LHCN-M2 (cell line): ENCODE data around the gene SLC26A5. TPM values are rescaled to one million over a fixed set of nuclear protein-coding genes. Genes with fewer than 3 reads are reported as not detected.
"Not testable (repeated sequence)": the region's sequence is repeated elsewhere in the genome, so short reads cannot be mapped to it uniquely, and the experiment has no call there.

Source experiments
- DNase-seq: peaks from one replicate; pipeline ENCODE4 v3.0.0-alpha.2; 2012; ENCODE audit warnings: low read depth
- total RNA-seq: library from RNA; depleted of rRNA; stranded (reverse); fragments of >200 nt; gene quantifications from 2 replicates; pipeline ENCODE4 v1.2.3, GENCODE V29; 2014

SLC26A5 gene
- total RNA-seq, 1 experiment from 2014 or later: not detected

- DNase-seq: not testable (repeated sequence)
Measured at GRCh38 chr7:103405789-103406613, 40.0 kb downstream of the SLC26A5 start.

DNA sequence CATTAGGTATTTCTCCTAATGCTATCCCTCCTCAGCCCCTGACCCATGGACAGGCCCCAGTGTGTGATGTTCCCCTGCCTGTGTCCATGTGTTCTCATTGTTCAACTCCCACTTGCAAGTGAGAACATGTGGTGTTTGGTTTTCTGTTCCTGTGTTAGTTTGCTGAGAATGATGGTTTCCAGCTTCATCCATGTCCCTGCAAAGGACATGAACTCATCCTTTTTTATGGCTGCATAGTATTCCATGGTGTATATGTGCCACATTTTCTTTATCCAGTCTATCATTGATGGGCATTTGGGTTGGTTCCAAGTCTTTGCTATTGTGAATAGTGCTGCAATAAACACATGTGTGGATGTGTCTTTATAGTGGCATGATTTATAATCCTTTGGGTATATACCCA is 46.3 kb downstream of the SLC26A5 start:
- DNase-seq: not testable (repeated sequence)

- no peak for DNase-seq
Measured at GRCh38 chr7:103398483-103399127, 47.4 kb downstream of the SLC26A5 start.

- DNase-seq: no peak
Measured at GRCh38 chr7:103396471-103396870, 49.5 kb downstream of the SLC26A5 start.

- no peak for DNase-seq
Measured at GRCh38 chr7:103395071-103395470, 50.9 kb downstream of the SLC26A5 start.

DNA sequence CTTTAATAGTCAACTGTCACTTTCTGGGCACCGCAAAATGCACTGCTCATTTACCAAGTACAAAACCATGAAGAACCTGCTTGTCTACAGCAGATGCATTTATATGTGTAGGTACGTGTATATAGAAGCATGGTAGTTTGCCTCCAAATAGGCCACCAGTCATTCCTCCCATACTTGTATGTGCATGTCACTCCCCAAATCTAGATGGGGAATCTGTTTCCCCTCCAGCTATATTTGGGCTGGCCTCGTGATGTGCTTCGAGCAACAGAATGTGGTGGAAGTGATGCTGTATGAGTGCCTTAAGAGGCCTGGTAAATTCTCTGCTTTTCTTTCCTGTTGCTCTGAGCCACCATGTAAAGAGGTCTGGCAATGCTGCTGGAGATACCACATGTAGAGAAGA is 51.4 kb downstream of the SLC26A5 start:
- DNase-seq: no peak

- DNase-seq: no peak
Measured at GRCh38 chr7:103391976-103392375, 54.0 kb downstream of the SLC26A5 start.

DNA sequence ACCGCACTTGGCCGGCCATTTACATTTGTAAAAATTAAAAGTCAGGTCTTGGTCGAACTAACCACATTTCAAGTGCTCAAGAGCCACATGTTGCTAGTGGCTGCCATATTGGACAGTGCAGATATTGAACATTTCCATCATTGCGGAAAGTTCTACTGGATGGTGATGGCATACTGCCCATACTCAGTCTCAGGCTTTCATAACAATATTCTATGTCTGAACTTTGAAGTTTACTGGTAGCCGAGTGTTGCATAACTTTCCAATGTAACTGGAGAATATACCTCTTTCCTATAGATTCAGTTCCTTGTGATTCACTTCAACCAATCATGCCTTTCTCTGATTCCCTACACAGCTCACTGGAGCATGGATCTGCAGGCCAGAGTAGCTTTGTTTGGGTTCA is 54.9 kb downstream of the SLC26A5 start:
- no peak for DNase-seq

DNA sequence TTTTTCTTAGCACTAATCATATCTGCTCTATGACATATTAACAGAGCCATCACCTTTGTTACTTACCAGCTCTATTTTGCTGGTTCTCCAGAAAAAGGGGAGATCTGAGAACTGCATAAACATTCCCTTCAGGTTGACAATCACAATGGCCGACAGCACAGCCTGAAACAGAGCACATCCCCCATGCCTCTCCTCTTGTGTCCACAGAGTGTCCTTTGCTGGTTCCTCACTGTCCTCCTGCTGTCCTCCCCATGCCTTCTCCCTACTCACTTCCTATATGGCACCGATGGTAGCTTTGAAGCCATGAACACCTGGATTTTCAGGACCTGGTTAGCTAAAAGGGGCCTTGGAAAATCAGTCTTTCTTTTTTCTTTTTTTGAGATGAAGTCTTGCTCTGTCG is 56.7 kb downstream of the SLC26A5 start:
- DNase-seq: no peak

GRCh38 chr7:103388469-103389140 is 57.4 kb downstream of the SLC26A5 start:
- no peak for DNase-seq

DNA sequence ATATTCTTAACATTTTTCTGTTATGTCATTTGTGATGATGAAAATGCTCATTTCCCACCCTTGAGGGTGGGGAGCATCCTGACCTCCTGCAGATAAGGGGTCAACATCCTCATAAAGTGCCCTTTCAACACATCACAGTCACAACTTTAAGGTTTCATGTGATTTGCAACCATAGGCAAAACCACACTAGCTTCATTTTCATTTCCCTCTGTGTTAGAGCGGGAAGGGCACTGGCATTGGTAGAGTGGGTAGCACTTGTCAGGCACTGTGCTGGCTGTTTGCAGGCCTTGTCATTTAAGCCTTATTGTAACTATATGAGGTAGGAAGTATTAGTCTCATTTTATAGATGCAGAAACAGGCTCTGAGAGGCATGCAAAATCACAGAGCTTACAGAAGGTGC is 58.8 kb downstream of the SLC26A5 start:
- no peak for DNase-seq

GRCh38 chr7:103382032-103382402 is 64.0 kb downstream of the SLC26A5 start:
- DNase-seq: no peak

DNA sequence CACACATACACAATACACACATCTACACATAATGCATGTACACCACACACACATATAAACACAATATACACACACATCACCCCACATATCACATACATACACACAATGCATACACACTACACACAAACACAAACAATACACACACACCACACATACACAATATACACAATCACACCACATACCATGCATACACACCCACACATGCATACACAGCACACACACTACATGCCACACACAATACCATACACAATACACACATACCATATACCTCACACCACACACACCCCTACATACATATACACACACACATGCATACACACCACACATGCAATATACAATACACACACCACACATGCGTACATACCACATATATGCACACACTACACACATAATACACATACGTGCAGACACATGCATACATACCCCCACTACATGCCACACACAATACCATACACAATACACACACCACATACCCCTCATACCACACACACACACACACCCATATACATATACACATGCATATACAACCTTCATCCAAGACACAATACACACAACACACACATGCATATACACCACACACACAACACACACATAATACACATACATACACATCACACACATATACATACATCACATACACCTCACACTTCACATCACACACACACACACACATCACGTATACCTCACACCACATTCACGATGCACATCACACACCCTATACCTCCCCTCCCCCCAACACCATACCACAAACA is 64.6 kb downstream of the SLC26A5 start:
- no peak for DNase-seq

- no peak for DNase-seq
Measured at GRCh38 chr7:103380395-103381191, 65.4 kb downstream of the SLC26A5 start.

DNA sequence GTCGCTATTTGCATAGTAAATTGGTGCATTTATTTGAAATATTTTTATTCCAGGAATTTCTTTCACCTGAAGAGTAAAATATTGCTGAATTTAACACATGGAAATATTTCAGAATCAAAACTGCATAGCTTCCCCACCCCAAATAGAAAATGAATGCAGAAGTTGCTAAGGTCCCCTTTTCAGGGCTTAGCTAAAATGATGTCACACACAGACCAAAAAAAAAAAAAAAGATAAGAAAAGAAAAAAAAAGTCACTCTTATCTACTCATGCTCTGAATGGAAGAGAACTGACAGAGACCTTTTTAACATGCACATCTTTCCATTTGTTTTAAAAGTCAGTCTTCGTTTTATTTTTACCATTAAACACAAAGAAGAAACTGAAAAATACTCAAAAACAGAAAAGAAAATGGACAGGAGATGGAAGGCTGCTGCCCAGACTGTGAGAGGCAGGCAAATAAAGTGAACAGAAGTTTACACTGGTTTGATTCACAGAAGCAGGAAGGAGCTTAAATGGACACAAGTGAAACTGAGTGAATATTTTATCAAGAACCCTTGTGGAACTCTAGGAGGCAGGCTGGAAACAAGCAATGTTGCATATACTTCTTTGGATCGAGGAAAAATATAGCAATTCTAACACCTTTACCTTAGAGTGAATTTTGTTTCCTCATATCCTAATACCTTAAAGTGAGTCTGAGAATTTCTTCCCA is 66.6 kb downstream of the SLC26A5 start:
- no peak for DNase-seq

- no peak for DNase-seq
Measured at GRCh38 chr7:103373866-103374643, 72.0 kb downstream of the SLC26A5 start.

- no peak for DNase-seq
Measured at GRCh38 chr7:103369432-103369831, 76.6 kb downstream of the SLC26A5 start.

GRCh38 chr7:103349805-103350204 is 96.2 kb downstream of the SLC26A5 start:
- no peak for DNase-seq

GRCh38 chr7:103348959-103349358 is 97.0 kb downstream of the SLC26A5 start:
- DNase-seq: no peak

DNA sequence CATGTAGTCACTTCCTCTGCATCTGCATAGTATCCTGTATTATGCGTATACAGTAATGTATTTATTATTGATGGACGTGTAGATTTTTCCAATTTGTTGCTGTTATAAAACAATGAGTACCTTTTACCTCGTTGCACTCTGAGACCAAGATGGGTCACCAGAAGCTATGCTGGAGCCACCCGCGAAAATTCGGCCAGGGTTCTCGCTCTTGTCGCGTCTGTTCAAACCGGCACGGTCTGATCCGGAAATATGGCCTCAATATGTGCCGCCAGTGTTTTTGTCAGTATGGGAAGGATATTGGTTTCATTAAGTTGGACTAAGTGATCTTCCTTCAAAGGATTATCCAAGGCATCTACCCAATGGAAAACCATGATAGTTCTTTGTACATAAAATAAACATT is 97.6 kb downstream of the SLC26A5 start:
- no peak for DNase-seq
